Measurements from ENCODE around the gene CPLX4. TPM values are rescaled to one million over a fixed set of nuclear protein-coding genes. Genes with fewer than 3 reads are reported as not detected.

The CPLX4 gene
- total and polyA plus RNA-seq, 2 of the 8 experiments (the other 6 are each of a cell fraction or from before 2014, with no cell fraction given), result not detected

DNA sequence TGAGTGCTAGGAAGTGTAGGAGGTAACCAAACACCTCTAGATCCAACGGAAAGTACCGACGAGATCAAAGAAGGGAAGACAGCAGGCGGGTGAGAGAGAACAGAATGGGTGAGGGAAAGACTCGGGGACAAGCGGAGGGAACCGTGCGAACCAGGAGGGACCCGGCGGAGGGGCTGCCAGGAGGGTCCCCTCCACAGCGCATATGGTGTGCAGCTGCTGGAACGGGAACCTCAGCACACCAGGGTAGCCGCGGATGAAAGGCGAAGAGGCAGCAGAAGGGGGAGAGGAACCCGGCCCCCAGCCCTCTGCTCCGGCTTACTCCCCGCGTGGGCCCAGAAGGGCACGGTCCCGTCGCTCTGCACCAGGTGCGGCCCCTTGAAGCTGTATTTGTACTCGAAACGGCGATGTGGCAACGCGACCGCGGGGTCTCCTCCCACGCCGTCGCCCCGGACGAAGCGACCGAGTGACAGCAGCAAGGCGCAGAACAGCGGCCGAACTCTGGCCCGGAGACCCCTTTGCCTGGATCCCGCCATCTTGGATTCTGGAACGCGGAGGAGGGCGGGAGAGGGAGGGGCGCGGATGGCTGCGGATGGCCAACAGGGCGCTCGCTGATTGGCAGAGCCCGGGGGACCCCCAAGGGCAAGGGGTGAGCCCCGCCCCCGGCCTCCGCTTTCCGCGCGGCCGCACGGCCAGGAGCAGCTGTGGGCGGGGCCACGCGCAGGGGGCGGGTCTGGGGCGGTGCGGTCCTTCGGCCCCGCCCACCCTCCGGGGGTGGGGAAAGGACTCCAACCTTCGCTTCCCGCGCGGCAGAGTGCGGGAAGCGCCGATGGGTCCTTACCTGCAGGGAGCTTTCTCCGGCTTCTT is 40.5 kb upstream of the CPLX4 start, which contains the start of gene LMAN1 (continued):
- 0 out of 4 replicates have a peak, but pooled peaks of 1 of the 2 experiments have one; percentile 65 for TF ChIP-seq HDAC2 (IDR thresholded peaks at IDR 0.05; ENCODE audit: borderline replicate concordance in 1 of 2, low read depth in 2 of 2, low read length in 2 of 2)
- TF ChIP-seq KDM4A (IDR thresholded peaks at IDR 0.05; ENCODE audit: low read depth, low read length, severe bottlenecking), result peak; percentile 23
- no peak for TF ChIP-seq GTF2F1 (IDR thresholded peaks at IDR 0.05; ENCODE audit: borderline replicate concordance, low read depth, low read length)
- peak; percentile 94 for TF ChIP-seq TAF1 (IDR thresholded peaks at IDR 0.05; ENCODE audit: low read depth, low read length)
- no peak for TF ChIP-seq POU5F1 (IDR thresholded peaks at IDR 0.05; ENCODE audit: low read depth, low read length)
- TF ChIP-seq POLR2AphosphoS5 (IDR thresholded peaks at IDR 0.05; ENCODE audit: low read depth, low read length), result peak; percentile 78
- TF ChIP-seq SUZ12 (IDR thresholded peaks at IDR 0.05; ENCODE audit: low read length), result no peak
- TF ChIP-seq RAD21 (IDR thresholded peaks at IDR 0.05 in 1 of 2, conservative IDR thresholded peaks at IDR 0.05 in 1 of 2; ENCODE audit: low read depth in 2 of 2, low read length in 2 of 2), result no peak
- TF ChIP-seq RBBP5 (IDR thresholded peaks at IDR 0.05; ENCODE audit: borderline replicate concordance, low read depth, low read length), result peak; percentile 68; the same call in 1 of the 2 replicates
- TF ChIP-seq FOSL1 (IDR thresholded peaks at IDR 0.05; ENCODE audit: insufficient read depth, low read depth, low read length), result no peak
- TF ChIP-seq YY1 (IDR thresholded peaks at IDR 0.05; ENCODE audit: low read depth, low read length), result peak; percentile 97
- TF ChIP-seq ASH2L (IDR thresholded peaks at IDR 0.05; ENCODE audit: low read length), result peak; percentile 70
- no peak for TF ChIP-seq SIX5 (IDR thresholded peaks at IDR 0.05; ENCODE audit: low read depth, low read length)
- no peak for TF ChIP-seq CREB1 (IDR thresholded peaks at IDR 0.05)
- no peak for TF ChIP-seq GABPA (IDR thresholded peaks at IDR 0.05; ENCODE audit: borderline replicate concordance, insufficient read depth, low read length)
- TF ChIP-seq POLR2A (IDR thresholded peaks at IDR 0.05; ENCODE audit: control extremely low read depth in 1 of 2, low read depth in 2 of 2, low read length in 2 of 2), result peak; percentile 67 to 97
- no peak for TF ChIP-seq CBX5 (IDR thresholded peaks at IDR 0.05; ENCODE audit: low read depth, low read length)
- TF ChIP-seq SAP30 (IDR thresholded peaks at IDR 0.05; ENCODE audit: insufficient read depth, insufficient replicate concordance, low read length), result peak; percentile 88
- no peak for TF ChIP-seq SIRT6 (IDR thresholded peaks at IDR 0.05; ENCODE audit: low read length)

All from H1 (cell line).